ENCODE data around the gene REM2.

- TF ChIP-seq EZH2 (IDR thresholded peaks at IDR 0.05; ENCODE audit: borderline replicate concordance, low read length) = no peak
- no peak for TF ChIP-seq CTCF (conservative IDR thresholded peaks at IDR 0.05 in 1 of 2, IDR thresholded peaks at IDR 0.05 in 1 of 2; ENCODE audit: extremely low read depth in 1 of 2, insufficient read depth in 1 of 2, low read depth in 1 of 2, low read length in 2 of 2)
Observed at GRCh38 chr14:22837114-22837749, 45.8 kb upstream of the REM2 start.

Measured in mammary epithelial cell (primary cell).